ENCODE measurements around the gene TOR1AIP1.

DNA sequence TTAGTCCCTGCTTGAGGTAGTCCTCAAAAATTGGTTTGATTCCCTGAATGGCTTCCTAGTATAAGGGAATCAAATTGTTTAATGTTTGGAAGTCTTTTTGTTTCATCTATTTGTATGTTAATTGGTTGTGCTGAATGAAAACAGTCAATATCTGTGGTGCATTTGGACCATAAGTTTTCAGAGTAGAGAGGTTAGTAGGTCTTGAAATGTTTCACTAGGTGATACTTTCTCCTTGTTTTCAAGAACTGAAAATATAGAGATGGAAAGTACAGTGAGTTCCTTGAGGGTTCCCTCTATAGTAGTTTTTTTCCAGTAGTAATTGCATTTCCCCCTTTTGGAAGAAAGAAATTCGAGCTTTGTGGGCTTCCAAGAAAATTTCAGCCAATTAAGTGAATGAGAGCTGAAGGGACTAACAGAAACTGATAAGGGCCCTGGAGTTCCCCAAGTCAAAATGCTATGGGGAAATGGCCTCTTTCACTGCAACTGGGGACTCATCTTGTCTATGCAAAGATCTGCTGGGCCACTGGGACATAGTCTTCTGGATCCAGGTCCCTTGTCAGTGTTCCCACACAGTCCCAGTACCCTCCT is 53.9 kb downstream of the TOR1AIP1 start:
- TF ChIP-seq, protein P1, sequence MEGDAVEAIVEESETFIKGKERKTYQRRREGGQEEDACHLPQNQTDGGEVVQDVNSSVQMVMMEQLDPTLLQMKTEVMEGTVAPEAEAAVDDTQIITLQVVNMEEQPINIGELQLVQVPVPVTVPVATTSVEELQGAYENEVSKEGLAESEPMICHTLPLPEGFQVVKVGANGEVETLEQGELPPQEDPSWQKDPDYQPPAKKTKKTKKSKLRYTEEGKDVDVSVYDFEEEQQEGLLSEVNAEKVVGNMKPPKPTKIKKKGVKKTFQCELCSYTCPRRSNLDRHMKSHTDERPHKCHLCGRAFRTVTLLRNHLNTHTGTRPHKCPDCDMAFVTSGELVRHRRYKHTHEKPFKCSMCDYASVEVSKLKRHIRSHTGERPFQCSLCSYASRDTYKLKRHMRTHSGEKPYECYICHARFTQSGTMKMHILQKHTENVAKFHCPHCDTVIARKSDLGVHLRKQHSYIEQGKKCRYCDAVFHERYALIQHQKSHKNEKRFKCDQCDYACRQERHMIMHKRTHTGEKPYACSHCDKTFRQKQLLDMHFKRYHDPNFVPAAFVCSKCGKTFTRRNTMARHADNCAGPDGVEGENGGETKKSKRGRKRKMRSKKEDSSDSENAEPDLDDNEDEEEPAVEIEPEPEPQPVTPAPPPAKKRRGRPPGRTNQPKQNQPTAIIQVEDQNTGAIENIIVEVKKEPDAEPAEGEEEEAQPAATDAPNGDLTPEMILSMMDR (conservative IDR thresholded peaks at IDR 0.05 in 1 of 2, IDR thresholded peaks at IDR 0.05 in 1 of 2; ENCODE audit: low read depth in 1 of 2, low read length in 2 of 2): no peak
- TF ChIP-seq EZH2 (IDR thresholded peaks at IDR 0.05; ENCODE audit: low read length, missing control alignments): no peak

Measured in fibroblast of lung (primary cell).